HG03439 (cell line): Measurements from ENCODE around the gene TUBA8.
"Not testable (repeated sequence)": the region's sequence is repeated elsewhere in the genome, so short reads cannot be mapped to it uniquely, and the experiment has no call there.

Source experiments
- ATAC-seq: cut with Tn5 transposase; IDR thresholded peaks from one replicate; pipeline ENCODE4 v1.9.1; 2021; ENCODE audit warnings: mild to moderate bottlenecking, moderate library complexity; ENCODE audit not compliant: unreplicated experiment

Gene TUBA8

GRCh38 chr22:18165356-18165755 is 54.7 kb downstream of the TUBA8 start:
- not testable (repeated sequence) for ATAC-seq

- not testable (repeated sequence) for ATAC-seq
Measured at GRCh38 chr22:18170284-18170683, 59.7 kb downstream of the TUBA8 start.

- not testable (repeated sequence) for ATAC-seq
Measured at GRCh38 chr22:18172203-18172602, 61.6 kb downstream of the TUBA8 start.

- ATAC-seq = not testable (repeated sequence)
Measured at GRCh38 chr22:18172776-18173175, 62.2 kb downstream of the TUBA8 start.

DNA sequence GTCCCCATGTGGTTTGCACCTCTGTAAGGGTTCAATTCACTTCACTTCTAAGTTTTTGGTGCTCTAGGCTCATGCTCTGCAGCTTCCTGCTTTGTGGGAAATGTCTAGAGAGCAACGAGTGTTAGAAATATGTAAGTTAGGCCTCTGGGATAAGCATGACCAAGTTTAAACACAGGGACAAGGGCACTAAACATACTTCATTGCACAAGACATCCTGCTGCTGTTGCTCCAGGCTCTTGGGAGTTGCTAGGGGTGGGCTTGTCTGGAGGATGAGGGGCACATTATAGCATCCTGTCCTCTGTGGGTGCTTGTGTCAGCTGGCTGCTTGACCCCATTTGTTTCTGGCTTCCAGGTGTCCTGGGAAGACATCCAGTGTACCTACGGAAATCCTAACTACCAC is 62.8 kb downstream of the TUBA8 start:
- ATAC-seq = not testable (repeated sequence)
